Measurements from ENCODE around the gene BHLHE23.

GRCh38 chr20:63036291-63036690 is 29.5 kb upstream of the BHLHE23 start:
- TF ChIP-seq CTCF (IDR thresholded peaks at IDR 0.05), result no peak
- TF ChIP-seq POLR2A (IDR thresholded peaks at IDR 0.05; ENCODE audit: low read depth), result no peak
- TF ChIP-seq EP300 (IDR thresholded peaks at IDR 0.05), result no peak
